HG03521 (cell line): ENCODE results near the gene GABBR2.
"Not testable (repeated sequence)": the region's sequence is repeated elsewhere in the genome, so short reads cannot be mapped to it uniquely, and the experiment has no call there.

ENCODE experiments used
- ATAC-seq: cut with Tn5 transposase; IDR thresholded peaks from one replicate; pipeline ENCODE4 v1.9.1; 2021; ENCODE audit warnings: mild to moderate bottlenecking, moderate library complexity; ENCODE audit not compliant: unreplicated experiment

The GABBR2 gene

GRCh38 chr9:98597236-98597771, 111.4 kb downstream of the GABBR2 start:
- ATAC-seq = no peak

GRCh38 chr9:98596486-98596885, 112.2 kb downstream of the GABBR2 start:
- ATAC-seq = no peak

GRCh38 chr9:98594546-98595160, 114.1 kb downstream of the GABBR2 start:
- ATAC-seq = no peak

GRCh38 chr9:98593354-98594253, 115.1 kb downstream of the GABBR2 start:
- ATAC-seq = no peak

- no peak for ATAC-seq
These were observed 117.0 kb downstream of the GABBR2 start for GRCh38 chr9:98591696-98592095.

GRCh38 chr9:98590101-98590500, 118.6 kb downstream of the GABBR2 start:
- no peak for ATAC-seq

GRCh38 chr9:98589102-98589501, 119.6 kb downstream of the GABBR2 start:
- ATAC-seq = no peak

- ATAC-seq = not testable (repeated sequence)
These were observed 123.8 kb downstream of the GABBR2 start for GRCh38 chr9:98584853-98585438.

GRCh38 chr9:98584059-98584458, 124.7 kb downstream of the GABBR2 start:
- no peak for ATAC-seq

- no peak for ATAC-seq
These were observed 125.3 kb downstream of the GABBR2 start for GRCh38 chr9:98583417-98583816.

- no peak for ATAC-seq
These were observed 127.8 kb downstream of the GABBR2 start for GRCh38 chr9:98580956-98581355.

- no peak for ATAC-seq
These were observed 129.0 kb downstream of the GABBR2 start for GRCh38 chr9:98579700-98580099.

GRCh38 chr9:98577446-98577845, 131.3 kb downstream of the GABBR2 start:
- ATAC-seq = no peak

- no peak for ATAC-seq
These were observed 131.9 kb downstream of the GABBR2 start for GRCh38 chr9:98576859-98577258.

GRCh38 chr9:98576354-98576753, 132.4 kb downstream of the GABBR2 start:
- peak; percentile 4 for ATAC-seq

- peak; percentile 69 for ATAC-seq
These were observed 133.1 kb downstream of the GABBR2 start for GRCh38 chr9:98575379-98576346.

- no peak for ATAC-seq
These were observed 134.9 kb downstream of the GABBR2 start for GRCh38 chr9:98573749-98574278.

GRCh38 chr9:98572796-98573195, 135.9 kb downstream of the GABBR2 start:
- no peak for ATAC-seq

- no peak for ATAC-seq
These were observed 136.6 kb downstream of the GABBR2 start for GRCh38 chr9:98572054-98572627.

GRCh38 chr9:98571643-98572042, 137.1 kb downstream of the GABBR2 start:
- no peak for ATAC-seq
